ENCODE measurements around the gene RASEF.

- TF ChIP-seq EZH2 (optimal IDR thresholded peaks at IDR 0.05; ENCODE audit: low read depth, low read length) (no peak), CTCF (IDR thresholded peaks at IDR 0.05; ENCODE audit: low read length) (no peak), EZH2phosphoT487 (IDR thresholded peaks at IDR 0.05; ENCODE audit: low read length) (no peak)
Measured at GRCh38 chr9:83019246-83019645, 43.7 kb downstream of the RASEF start.
